SK-N-MC (cell line): ENCODE measurements around the gene RASEF.
"Not testable (repeated sequence)": the region's sequence is repeated elsewhere in the genome, so short reads cannot be mapped to it uniquely, and the experiment has no call there.

Source experiments
- EZH2 ChIP-seq: fragments of 200-600 bp; sonication (generic); IDR thresholded peaks from one replicate; pipeline ENCODE4 v1.6.1; 2017; ENCODE audit warnings: antibody characterized with exemption
- FOXP2 ChIP-seq: optimal IDR thresholded peaks from 2 replicates; pipeline ENCODE3; 2011; ENCODE audit warnings: mild to moderate bottlenecking, moderate library complexity; ENCODE audit not compliant: insufficient read depth; ENCODE audit errors: extremely low read length, control extremely low read depth
- POLR2AphosphoS5 ChIP-seq: IDR thresholded peaks from 2 replicates; pipeline ENCODE4 v1.6.1; 2012; ENCODE audit warnings: mild to moderate bottlenecking, low read depth, low read length, borderline replicate concordance

DNA sequence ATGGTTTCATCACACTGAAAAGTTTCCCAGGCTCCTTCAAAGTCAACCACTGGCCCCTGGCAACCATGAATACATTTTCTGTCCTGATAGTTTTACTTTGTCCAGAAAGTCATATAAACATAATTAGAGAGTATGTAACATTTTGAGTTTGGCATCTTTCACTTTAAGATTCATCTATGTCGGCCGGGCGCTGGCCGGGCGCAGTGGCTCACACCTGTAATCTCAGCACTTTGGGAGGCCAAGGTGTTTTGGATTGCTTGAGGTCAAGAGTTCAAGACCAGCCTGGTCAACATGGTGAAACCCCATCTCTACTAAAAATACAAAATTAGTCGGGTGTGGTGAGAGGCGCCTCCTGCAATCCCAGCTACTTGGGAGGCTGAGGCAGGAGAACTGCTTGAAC is 126.4 kb downstream of the RASEF start:
- TF ChIP-seq POLR2AphosphoS5, EZH2, FOXP2: not testable (repeated sequence)
